Thyroid gland (tissue), 4 donors: ENCODE measurements around the gene KCNH4. TPM values are rescaled to one million over a fixed set of nuclear protein-coding genes. Genes with fewer than 3 reads are reported as not detected.

ENCODE experiments used
- DNase-seq, 2 donors: peaks; one replicate each; pipeline ENCODE4 v3.0.0-alpha.2; 2019
- H3K27ac ChIP-seq, 3 donors: fragments of 200-600 bp; sonication (generic); 1 replicate in 2 of 3; 2 replicates in 1 of 3; pipeline ENCODE4 v1.5.1; 2016 to 2019; ENCODE audit warnings: mild to moderate bottlenecking in 1 of 3, moderate library complexity in 1 of 3
- H3K27me3 ChIP-seq: fragments of 200-600 bp; sonication (generic); one replicate; pipeline ENCODE4 v1.5.1; 2019
- H3K36me3 ChIP-seq, 2 donors: fragments of 200-600 bp; sonication (generic); one replicate each; pipeline ENCODE4 v1.5.1; 2016 to 2019
- H3K4me1 ChIP-seq, 2 donors: fragments of 200-600 bp; sonication (generic); one replicate each; pipeline ENCODE4 v1.5.1; 2017 to 2019
- H3K4me3 ChIP-seq, 3 donors: fragments of 200-600 bp; sonication (generic); replicated peaks in 1 of 3; 1 replicate in 2 of 3; 2 replicates in 1 of 3; pipeline ENCODE4 v1.5.1; 2016; ENCODE audit warnings: mild to moderate bottlenecking in 1 of 3
- H3K9me3 ChIP-seq: fragments of 200-600 bp; sonication (generic); one replicate; pipeline ENCODE4 v1.5.1; 2017
- CTCF ChIP-seq, 6 experiments: fragments of 200-600 bp in 3 of 6; fragments of 450-650 bp in 3 of 6; sonication (generic) in 3 of 6; IDR thresholded peaks; one replicate each; pipeline ENCODE4 v1.5.1; 2016 to 2019; ENCODE audit warnings: antibody characterized with exemption in 6 of 6, mild to moderate bottlenecking in 2 of 6, inconsistent platforms in 1 of 6, moderate library complexity in 1 of 6
- POLR2A ChIP-seq, 2 donors: fragments of 450-650 bp; IDR thresholded peaks; one replicate each; pipeline ENCODE4 v1.6.1; 2017; ENCODE audit warnings: antibody characterized with exemption in 2 of 2, mild to moderate bottlenecking in 2 of 2, moderate library complexity in 1 of 2
- WGBS, 2 donors: methylation state at CpG; one replicate each; pipeline ENCODE4 v1.1.5; 2017; 5-methylcytosine and 5-hydroxymethylcytosine counted together
- intact Hi-C: fragments of 100-400 bp; cut with DNase I; formaldehyde crosslinking; loops from one replicate; pipeline ENCODE4 v1.15.1; 2023
- total RNA-seq, 4 donors: library from RNA; depleted of rRNA; stranded (reverse); fragments of >200 nt; gene quantifications; one replicate each; pipeline ENCODE4 v1.2.3, GENCODE V29; 2016

Gene KCNH4
- total RNA-seq, 4 donors from 2014 or later: not detected

GRCh38 chr17:42131981-42132432 is 48.9 kb downstream of the KCNH4 start:
- Histone ChIP-seq H3K36me3 (peaks cover 31 to 33% of the 10 kb centered on the region in 2 donors), H3K9me3 (no peaks in the 10 kb centered on the region), H3K4me3 (no peak overlapping the region), H3K27me3 (no peaks in the 10 kb centered on the region), H3K4me1 (peaks cover 49 to 83% of the 10 kb centered on the region in 2 donors), H3K27ac (peak overlapping the region; percentile 55 to 89 (median 86))
- 62% methylated on average over 4 of the region's 4 CpGs for WGBS, 2 donors
- TF ChIP-seq POLR2A (IDR thresholded peaks at IDR 0.05): no peak
- TF ChIP-seq CTCF (IDR thresholded peaks at IDR 0.05): no peak
- DNase-seq: no peak
- intact Hi-C loops: no loop called here

DNA sequence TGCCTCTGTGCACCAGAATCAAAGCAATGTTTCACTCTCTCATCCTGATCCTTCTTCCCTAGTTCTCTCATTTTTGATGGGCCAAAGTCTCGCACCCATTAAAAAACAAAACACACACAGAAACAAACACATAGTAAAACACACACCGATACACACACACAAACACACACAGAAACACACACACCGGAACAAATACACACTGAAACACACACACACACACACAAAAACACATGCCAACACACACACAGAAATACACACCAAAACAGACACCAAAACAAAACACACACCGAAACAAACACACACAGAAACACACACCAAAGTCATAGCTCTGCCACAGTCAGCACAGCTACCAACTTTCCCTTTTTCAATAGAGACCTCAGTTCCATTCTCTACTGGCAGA is 49.7 kb downstream of the KCNH4 start:
- no peaks in the 10 kb centered on the region for H3K27me3 ChIP-seq
- intact Hi-C loops: no loop called here
- peaks cover 45 to 75% of the 10 kb centered on the region in 2 donors for H3K4me1 ChIP-seq
- no peak overlapping the region for H3K4me3 ChIP-seq
- DNase-seq: no peak
- WGBS, 2 donors: 97% methylated on average over 4 of the region's 4 CpGs
- peaks cover 32 to 37% of the 10 kb centered on the region in 2 donors for H3K36me3 ChIP-seq
- TF ChIP-seq POLR2A (IDR thresholded peaks at IDR 0.05): no peak
- no peak for TF ChIP-seq CTCF (IDR thresholded peaks at IDR 0.05)
- peak overlapping the region; percentile 55 to 89 (median 86) for H3K27ac ChIP-seq
- H3K9me3 ChIP-seq: no peaks in the 10 kb centered on the region

- H3K27ac ChIP-seq: peak overlapping the region in 2 of 3 donors; percentile 86 to 89
- H3K4me1 ChIP-seq: peaks cover 37 to 67% of the 10 kb centered on the region in 2 donors
- TF ChIP-seq CTCF (IDR thresholded peaks at IDR 0.05): no peak
- TF ChIP-seq POLR2A (IDR thresholded peaks at IDR 0.05): no peak
- H3K9me3 ChIP-seq: no peaks in the 10 kb centered on the region
- WGBS, 2 donors: 95% methylated on average over 16 of the region's 16 CpGs
- H3K27me3 ChIP-seq: no peaks in the 10 kb centered on the region
- no peak overlapping the region for H3K4me3 ChIP-seq
- DNase-seq: no peak
- intact Hi-C loops: no loop called here
- peaks cover 40 to 45% of the 10 kb centered on the region in 2 donors for H3K36me3 ChIP-seq
These were observed 50.5 kb downstream of the KCNH4 start for GRCh38 chr17:42130310-42130936.

DNA sequence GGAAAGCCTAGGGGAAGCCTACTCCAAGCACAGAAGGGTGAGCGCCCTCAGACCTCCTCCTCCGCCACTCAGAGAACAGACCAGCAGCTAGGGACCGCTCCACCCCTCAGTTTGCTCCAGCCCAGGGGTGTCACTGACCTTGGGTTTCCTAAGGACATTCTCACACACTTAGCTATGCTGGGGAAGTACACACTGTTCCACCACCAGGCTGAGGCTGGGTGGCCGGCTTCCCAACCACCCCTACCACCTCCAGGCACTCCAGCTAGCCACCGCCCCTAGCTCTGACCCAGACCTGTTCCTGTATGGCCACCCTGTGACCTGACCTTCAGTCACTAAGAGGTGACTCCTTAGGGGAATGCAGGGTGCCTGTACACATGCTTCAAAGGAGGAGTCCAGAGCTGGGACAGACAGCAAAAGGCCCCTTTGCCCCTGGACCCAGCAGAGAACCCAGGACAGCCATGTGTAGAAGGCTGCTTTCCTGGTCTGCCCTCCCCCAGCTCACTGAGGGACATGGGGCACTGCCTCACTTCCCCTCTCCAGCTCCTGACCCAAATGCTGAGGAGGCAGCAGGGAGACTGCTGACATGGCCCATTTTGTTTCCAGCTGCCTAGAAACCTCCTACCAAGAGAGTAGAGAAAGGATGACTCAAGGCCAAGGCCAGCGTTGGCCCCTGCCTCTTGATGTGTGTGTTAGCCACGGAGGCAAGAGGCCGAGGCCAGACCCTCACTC is 51.7 kb downstream of the KCNH4 start:
- intact Hi-C loops: no loop called here
- peak overlapping the region in 2 of 3 donors; percentile 86 to 89 for H3K27ac ChIP-seq
- DNase-seq: no peak
- no peak overlapping the region for H3K4me3 ChIP-seq
- H3K27me3 ChIP-seq: no peaks in the 10 kb centered on the region
- 87 to 94% methylated on average over 5 to 7 of the region's 8 CpGs for WGBS, 2 donors
- H3K9me3 ChIP-seq: no peaks in the 10 kb centered on the region
- peaks cover 40 to 50% of the 10 kb centered on the region in 2 donors for H3K36me3 ChIP-seq
- TF ChIP-seq CTCF (IDR thresholded peaks at IDR 0.05) (no peak), POLR2A (IDR thresholded peaks at IDR 0.05) (no peak)
- H3K4me1 ChIP-seq: peaks cover 28 to 55% of the 10 kb centered on the region in 2 donors

DNA sequence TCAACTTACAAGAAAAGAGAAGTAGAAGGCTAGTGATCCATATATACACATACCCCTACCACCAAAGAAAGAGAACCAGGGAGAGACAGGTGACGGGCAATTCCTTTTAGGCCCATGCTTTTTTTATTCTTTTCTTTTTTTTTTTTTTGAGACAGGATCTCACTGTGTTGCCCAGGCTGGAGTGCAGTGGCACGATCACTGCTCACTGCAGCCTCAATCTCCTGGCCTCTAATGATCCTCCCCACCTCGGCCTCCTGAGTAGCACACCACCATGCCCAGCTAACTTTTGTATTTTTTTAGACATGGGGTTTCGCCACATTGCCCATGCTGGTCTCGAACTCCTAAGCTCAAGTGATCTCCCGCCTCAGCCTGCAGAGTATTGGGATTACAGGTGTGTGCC is 53.5 kb downstream of the KCNH4 start:
- Histone ChIP-seq H3K27me3 (no peaks in the 10 kb centered on the region), H3K4me1 (peaks cover 9 to 37% of the 10 kb centered on the region in 2 donors), H3K36me3 (peaks cover 40 to 50% of the 10 kb centered on the region in 2 donors), H3K27ac (no peak overlapping the region), H3K9me3 (no peaks in the 10 kb centered on the region), H3K4me3 (no peak overlapping the region)
- DNase-seq: no peak
- intact Hi-C loops: no loop called here
- 85 to 94% methylated on average over 6 of the region's 6 CpGs for WGBS, 2 donors
- TF ChIP-seq POLR2A (IDR thresholded peaks at IDR 0.05) (no peak), CTCF (IDR thresholded peaks at IDR 0.05) (no peak)
